Measurements from ENCODE around the gene IKBIP.

Gene IKBIP, protein sequence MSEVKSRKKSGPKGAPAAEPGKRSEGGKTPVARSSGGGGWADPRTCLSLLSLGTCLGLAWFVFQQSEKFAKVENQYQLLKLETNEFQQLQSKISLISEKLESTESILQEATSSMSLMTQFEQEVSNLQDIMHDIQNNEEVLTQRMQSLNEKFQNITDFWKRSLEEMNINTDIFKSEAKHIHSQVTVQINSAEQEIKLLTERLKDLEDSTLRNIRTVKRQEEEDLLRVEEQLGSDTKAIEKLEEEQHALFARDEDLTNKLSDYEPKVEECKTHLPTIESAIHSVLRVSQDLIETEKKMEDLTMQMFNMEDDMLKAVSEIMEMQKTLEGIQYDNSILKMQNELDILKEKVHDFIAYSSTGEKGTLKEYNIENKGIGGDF

GRCh38 chr12:98644712-98645571 is at the start of gene IKBIP, which contains the start of gene APAF1:
Gene IKBIP (minus strand): TSS chr12:98644788. CDS start chr12:98644701, 87 bp downstream.
Gene APAF1 (plus strand): TSS chr12:98645290. CDS start chr12:98648360, 3,070 bp downstream.
- peak within 1 kb of the TSS; percentile 94 for H3K4me3 ChIP-seq (ENCODE audit: control insufficient read depth, low read depth, low read length)
- peak; percentile 77 for DNase-seq (ENCODE audit: low read depth)
- no peak for TF ChIP-seq CTCF (IDR thresholded peaks at IDR 0.05; ENCODE audit: control insufficient read depth, insufficient read depth, low read depth, low read length, missing control alignments)

DNA sequence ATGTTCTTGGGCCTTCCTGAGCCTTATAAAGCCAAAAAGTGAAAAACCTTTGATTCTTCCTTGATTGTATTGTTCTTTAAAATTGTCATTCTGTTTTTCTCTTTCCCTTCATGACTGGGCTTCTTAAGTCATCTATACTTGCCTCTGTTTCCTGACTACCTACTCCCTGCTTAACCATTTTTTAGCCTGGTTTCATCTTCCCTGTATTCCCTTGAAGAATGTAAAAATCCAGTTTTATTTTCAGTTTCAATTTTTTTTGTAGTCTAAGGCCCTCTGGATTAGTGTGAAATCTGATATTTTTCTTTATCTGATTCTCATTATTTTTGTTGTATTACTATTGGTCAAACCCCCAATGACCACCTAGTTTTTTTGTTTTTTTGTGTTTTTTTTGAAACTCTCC is 46.8 kb upstream of the IKBIP start:
- no peak overlapping the region for H3K4me3 ChIP-seq (ENCODE audit: control insufficient read depth, low read depth, low read length)
- no peak for TF ChIP-seq CTCF (IDR thresholded peaks at IDR 0.05; ENCODE audit: control insufficient read depth, insufficient read depth, low read depth, low read length, missing control alignments)
- no peak for DNase-seq (ENCODE audit: low read depth)

- no peak overlapping the region for H3K4me3 ChIP-seq (ENCODE audit: control insufficient read depth, low read depth, low read length)
- DNase-seq (ENCODE audit: low read depth), result no peak
- TF ChIP-seq CTCF (IDR thresholded peaks at IDR 0.05; ENCODE audit: control insufficient read depth, insufficient read depth, low read depth, low read length, missing control alignments), result no peak
Observed at GRCh38 chr12:98686603-98687002, 42.0 kb upstream of the IKBIP start.

DNA sequence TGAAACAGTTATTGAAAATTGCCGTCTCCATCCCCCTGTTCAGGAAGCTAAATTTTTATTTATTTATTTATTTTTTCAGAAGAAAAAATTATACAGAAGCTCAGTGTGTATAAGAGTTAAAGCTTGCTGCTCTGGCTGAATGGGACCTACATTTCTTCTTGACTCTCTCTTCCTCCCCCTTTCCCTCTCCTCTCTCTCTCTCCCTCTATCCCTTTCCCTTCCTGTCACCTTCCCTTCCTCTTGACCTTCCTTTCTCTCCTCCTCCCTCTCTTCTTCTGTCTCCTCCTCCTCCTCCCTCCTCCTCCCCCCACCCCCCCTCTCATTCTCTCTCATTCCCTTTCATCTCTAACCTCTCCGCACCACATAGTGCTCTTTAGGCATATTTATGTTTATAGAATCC is 39.6 kb upstream of the IKBIP start:
- DNase-seq (ENCODE audit: low read depth), result no peak
- TF ChIP-seq CTCF (IDR thresholded peaks at IDR 0.05; ENCODE audit: control insufficient read depth, insufficient read depth, low read depth, low read length, missing control alignments), result no peak
- no peak overlapping the region for H3K4me3 ChIP-seq (ENCODE audit: control insufficient read depth, low read depth, low read length)

GRCh38 chr12:98679611-98680005 is 35.0 kb upstream of the IKBIP start:
- H3K4me3 ChIP-seq (ENCODE audit: control insufficient read depth, low read depth, low read length), result no peak overlapping the region
- no peak for DNase-seq (ENCODE audit: low read depth)
- no peak for TF ChIP-seq CTCF (IDR thresholded peaks at IDR 0.05; ENCODE audit: control insufficient read depth, insufficient read depth, low read depth, low read length, missing control alignments)

GRCh38 chr12:98678946-98679610 is 34.5 kb upstream of the IKBIP start:
- H3K4me3 ChIP-seq (ENCODE audit: control insufficient read depth, low read depth, low read length), result no peak overlapping the region
- TF ChIP-seq CTCF (IDR thresholded peaks at IDR 0.05; ENCODE audit: control insufficient read depth, insufficient read depth, low read depth, low read length, missing control alignments), result no peak
- DNase-seq (ENCODE audit: low read depth), result no peak

All from AG09309 (cell line).